Trophoblast cell (in vitro differentiated cells and primary cell): ENCODE measurements around the gene SRSF3.
A peak's percentile ranks its signal among the peaks of the same experiment; 100 is the strongest.

ENCODE experiments used
- DNase-seq, 2 donors: peaks; one replicate each; pipeline ENCODE4 v3.0.0-alpha.2; 2016
- H2AFZ ChIP-seq: 2 replicates; pipeline ENCODE4 v1.6.1; 2013; ENCODE audit warnings: low read length, moderate library complexity, mild to moderate bottlenecking; ENCODE audit not compliant: insufficient read depth, poor library complexity
- H2AK5ac ChIP-seq: 2 replicates; pipeline ENCODE4 v1.6.1; 2013; ENCODE audit warnings: mild to moderate bottlenecking, low read length
- H2BK120ac ChIP-seq: 2 replicates; pipeline ENCODE4 v1.6.1; 2013; ENCODE audit warnings: low read length, mild to moderate bottlenecking, moderate library complexity; ENCODE audit not compliant: insufficient read depth, poor library complexity
- H2BK12ac ChIP-seq: 2 replicates; pipeline ENCODE4 v1.6.1; 2013; ENCODE audit warnings: mild to moderate bottlenecking, low read length, moderate library complexity
- H2BK5ac ChIP-seq: 2 replicates; pipeline ENCODE4 v1.6.1; 2013; ENCODE audit warnings: low read length, low read depth, moderate library complexity, mild to moderate bottlenecking; ENCODE audit not compliant: poor library complexity
- H3K14ac ChIP-seq: 2 replicates; pipeline ENCODE4 v1.6.1; 2013; ENCODE audit warnings: mild to moderate bottlenecking, low read length
- H3K18ac ChIP-seq: 2 replicates; pipeline ENCODE4 v1.6.1; 2013; ENCODE audit warnings: mild to moderate bottlenecking, low read length
- H3K23ac ChIP-seq: 2 replicates; pipeline ENCODE4 v1.6.1; 2013; ENCODE audit warnings: low read length
- H3K27ac ChIP-seq: 2 replicates; pipeline ENCODE4 v1.5.1; 2013; ENCODE audit warnings: low read depth, mild to moderate bottlenecking, inconsistent platforms, low read length, moderate library complexity
- H3K27me3 ChIP-seq: 2 replicates; pipeline ENCODE4 v1.6.1; 2013; ENCODE audit warnings: inconsistent platforms, mild to moderate bottlenecking, low read length, moderate library complexity; ENCODE audit not compliant: insufficient read depth
- H3K36me3 ChIP-seq, 2 experiments: 1 replicate in 1 of 2; 2 replicates in 1 of 2; pipeline ENCODE4 v1.6.1; 2013; ENCODE audit warnings: low read length in 2 of 2, mild to moderate bottlenecking in 2 of 2, moderate library complexity in 1 of 2; ENCODE audit not compliant: insufficient read depth in 2 of 2, control insufficient read depth in 1 of 2
- H3K4ac ChIP-seq: 2 replicates; pipeline ENCODE4 v1.6.1; 2013; ENCODE audit warnings: low read depth, mild to moderate bottlenecking, low read length, moderate library complexity
- H3K4me1 ChIP-seq, 2 experiments: 1 replicate in 1 of 2; 2 replicates in 1 of 2; pipeline ENCODE4 v1.6.1; 2013; ENCODE audit warnings: low read length in 2 of 2, mild to moderate bottlenecking in 2 of 2, moderate library complexity in 1 of 2; ENCODE audit not compliant: insufficient read depth in 2 of 2, control insufficient read depth in 1 of 2
- H3K4me2 ChIP-seq: 2 replicates; pipeline ENCODE4 v1.6.1; 2013; ENCODE audit warnings: inconsistent platforms, mild to moderate bottlenecking, low read length, moderate library complexity
- H3K4me3 ChIP-seq: 2 replicates; pipeline ENCODE4 v1.5.1; 2013; ENCODE audit warnings: mild to moderate bottlenecking, low read depth, low read length, inconsistent platforms
- H3K79me1 ChIP-seq: one replicate; pipeline ENCODE4 v1.6.1; 2013; ENCODE audit warnings: low read length
- H3K79me2 ChIP-seq: 2 replicates; pipeline ENCODE4 v1.6.1; 2013; ENCODE audit warnings: low read length, mild to moderate bottlenecking; ENCODE audit not compliant: control insufficient read depth, insufficient read depth, poor library complexity
- H3K9ac ChIP-seq: 2 replicates; pipeline ENCODE4 v1.6.1; 2013; ENCODE audit warnings: mild to moderate bottlenecking, low read length
- H3K9me3 ChIP-seq: 2 replicates; pipeline ENCODE4 v1.6.1; 2013; ENCODE audit warnings: low read depth, mild to moderate bottlenecking, control low read depth, inconsistent platforms, low read length; ENCODE audit not compliant: insufficient read depth
- H4K12ac ChIP-seq: 2 replicates; pipeline ENCODE4 v1.6.1; 2013; ENCODE audit warnings: low read depth, mild to moderate bottlenecking, low read length, moderate library complexity
- H4K8ac ChIP-seq: 2 replicates; pipeline ENCODE4 v1.6.1; 2013; ENCODE audit warnings: low read depth, mild to moderate bottlenecking, low read length, moderate library complexity
- H4K91ac ChIP-seq: one replicate; pipeline ENCODE4 v1.6.1; 2013; ENCODE audit warnings: low read depth, mild to moderate bottlenecking, low read length, moderate library complexity
- WGBS: extraction: QIAGEN DNeasy Blood & Tissue Kit; methylation state at CpG from one replicate; pipeline ENCODE4 v1.1.7; 2013; ENCODE audit warnings: missing lambda C conversion rate; ENCODE audit not compliant: insufficient read length, insufficient coverage; ENCODE audit errors: extremely low coverage; 5-methylcytosine and 5-hydroxymethylcytosine counted together

SRSF3 gene

DNA sequence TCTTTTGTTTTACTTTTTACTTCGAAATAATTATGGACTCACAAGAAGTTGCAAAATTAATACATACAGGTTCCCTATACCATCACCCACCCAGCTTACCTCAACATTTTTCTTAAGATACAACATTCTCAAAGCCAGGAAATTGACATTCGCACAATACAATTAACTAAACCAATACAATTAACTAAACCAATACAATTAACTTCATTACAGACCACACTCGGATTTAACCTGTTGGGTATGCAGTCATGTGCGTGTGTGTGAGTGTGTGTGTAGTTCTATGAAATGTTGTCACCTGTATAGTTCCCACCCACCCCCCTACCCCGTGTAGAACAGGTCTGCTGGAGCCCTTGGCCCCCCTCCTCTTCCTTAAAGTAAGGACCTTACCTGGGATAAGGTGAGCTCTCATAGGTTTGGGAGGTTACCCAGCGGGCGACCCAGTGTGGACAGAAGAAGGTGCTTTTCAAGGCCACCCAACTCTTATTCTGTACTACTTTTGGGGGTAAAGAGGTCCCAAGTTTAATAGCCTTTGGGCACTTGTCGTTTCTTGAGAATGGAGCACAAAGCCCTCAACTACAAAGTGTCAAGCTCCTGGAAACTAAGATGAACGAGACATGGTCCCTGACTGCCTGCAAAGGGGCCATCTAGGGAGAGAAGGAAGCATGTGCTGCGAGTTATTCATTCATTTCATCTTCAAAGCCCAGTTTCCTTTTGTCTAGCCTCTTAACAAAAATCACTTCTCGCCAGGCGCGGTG, 46.3 kb upstream of the SRSF3 start:
- Histone ChIP-seq H3K27ac (no peak overlapping the region), H3K27me3 (no peaks in the 10 kb centered on the region), H3K79me1 (peaks cover 9% of the 10 kb centered on the region), H3K4ac (no peak overlapping the region), H4K91ac (no peak overlapping the region), H3K4me2 (no peak overlapping the region), H2AFZ (peak overlapping the region; percentile 39), H3K36me3 (no peaks in the 10 kb centered on the region), H3K79me2 (peaks cover 11% of the 10 kb centered on the region), H4K8ac (peak overlapping the region; percentile 58), H3K4me1 (peaks cover 0 to 7% of the 10 kb centered on the region in 2 experiments), H3K14ac (no peak overlapping the region), H4K12ac (no peak overlapping the region), H3K23ac (no peak overlapping the region), H2AK5ac (peak overlapping the region; percentile 59), H2BK12ac (peak overlapping the region; percentile 1), H3K9ac (no peak overlapping the region), H3K4me3 (no peak overlapping the region), H3K9me3 (peaks cover 3% of the 10 kb centered on the region), H2BK5ac (no peak overlapping the region), H2BK120ac (no peak overlapping the region), H3K18ac (no peak overlapping the region)
- 92% methylated on average over 2 of the region's 13 CpGs for WGBS
- DNase-seq, result no peak

DNA sequence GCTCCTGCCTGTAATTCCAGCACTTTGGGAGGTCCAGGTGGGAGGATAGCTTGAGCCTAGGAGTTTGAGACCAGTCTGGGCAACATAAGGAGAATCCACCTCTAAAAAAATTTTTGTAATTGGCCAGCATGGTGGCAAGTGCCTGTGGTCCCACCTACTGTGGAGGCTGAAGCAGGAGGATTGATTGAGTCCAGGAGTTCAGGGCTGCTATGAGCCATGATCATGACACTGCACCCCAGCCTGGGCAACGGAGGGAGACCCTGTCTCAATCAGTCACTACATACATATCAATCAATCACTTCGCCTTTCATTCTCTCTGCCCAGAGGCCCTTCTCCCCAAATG, 45.8 kb upstream of the SRSF3 start:
- Histone ChIP-seq H2BK5ac (no peak overlapping the region), H3K9me3 (peaks cover 3% of the 10 kb centered on the region), H3K4me1 (peaks cover 0 to 7% of the 10 kb centered on the region in 2 experiments), H4K91ac (no peak overlapping the region), H3K9ac (no peak overlapping the region), H4K12ac (no peak overlapping the region), H3K4me2 (no peak overlapping the region), H3K79me1 (peaks cover 9% of the 10 kb centered on the region), H3K79me2 (peaks cover 11% of the 10 kb centered on the region), H3K23ac (no peak overlapping the region), H4K8ac (no peak overlapping the region), H3K36me3 (no peaks in the 10 kb centered on the region), H3K27me3 (no peaks in the 10 kb centered on the region), H2AFZ (peak overlapping the region; percentile 8), H2AK5ac (peak overlapping the region; percentile 71), H2BK120ac (no peak overlapping the region), H2BK12ac (no peak overlapping the region), H3K18ac (no peak overlapping the region), H3K4me3 (no peak overlapping the region), H3K14ac (no peak overlapping the region), H3K4ac (no peak overlapping the region), H3K27ac (no peak overlapping the region)
- DNase-seq, result no peak
- WGBS, result no CpG with 5 or more reads among the region's 2 CpGs

DNA sequence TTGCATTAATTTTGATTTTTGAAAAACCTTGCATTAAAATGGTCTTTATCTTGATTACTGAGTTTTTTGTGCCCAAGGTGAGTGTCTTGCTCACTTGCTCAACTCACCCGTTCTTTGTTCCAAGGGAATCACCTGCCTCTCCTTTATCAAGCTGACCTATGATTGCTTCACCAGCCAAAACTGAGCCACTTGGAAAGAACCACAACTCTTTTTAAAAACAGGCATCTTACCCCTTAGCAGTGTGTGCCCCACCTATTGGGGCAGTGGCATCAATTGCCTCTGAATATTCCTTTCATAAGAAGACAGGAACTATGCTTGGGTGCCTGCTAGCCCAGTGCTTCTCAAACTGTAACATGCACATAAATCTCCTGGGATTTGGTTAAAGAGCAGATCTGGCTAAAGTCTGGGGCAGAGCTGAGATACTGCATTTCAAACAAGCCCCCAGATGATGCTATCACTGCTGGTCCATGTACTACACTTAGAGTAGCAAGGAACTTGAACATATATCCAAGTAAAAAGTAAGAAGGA, 43.6 kb upstream of the SRSF3 start:
- Histone ChIP-seq H2BK12ac (no peak overlapping the region), H3K36me3 (no peaks in the 10 kb centered on the region), H4K8ac (no peak overlapping the region), H3K27me3 (no peaks in the 10 kb centered on the region), H2BK5ac (no peak overlapping the region), H3K14ac (no peak overlapping the region), H2BK120ac (no peak overlapping the region), H3K79me2 (peaks cover 11% of the 10 kb centered on the region), H3K79me1 (peaks cover 9% of the 10 kb centered on the region), H2AFZ (no peak overlapping the region), H3K4me2 (no peak overlapping the region), H3K4me1 (peaks cover 0 to 7% of the 10 kb centered on the region in 2 experiments), H3K18ac (no peak overlapping the region), H3K9ac (no peak overlapping the region), H3K9me3 (peaks cover 3% of the 10 kb centered on the region), H4K12ac (no peak overlapping the region), H3K27ac (no peak overlapping the region), H3K4me3 (no peak overlapping the region), H3K23ac (no peak overlapping the region), H3K4ac (no peak overlapping the region), H4K91ac (no peak overlapping the region), H2AK5ac (no peak overlapping the region)
- no CpG with 5 or more reads among the region's 1 CpG for WGBS
- DNase-seq, result no peak

DNA sequence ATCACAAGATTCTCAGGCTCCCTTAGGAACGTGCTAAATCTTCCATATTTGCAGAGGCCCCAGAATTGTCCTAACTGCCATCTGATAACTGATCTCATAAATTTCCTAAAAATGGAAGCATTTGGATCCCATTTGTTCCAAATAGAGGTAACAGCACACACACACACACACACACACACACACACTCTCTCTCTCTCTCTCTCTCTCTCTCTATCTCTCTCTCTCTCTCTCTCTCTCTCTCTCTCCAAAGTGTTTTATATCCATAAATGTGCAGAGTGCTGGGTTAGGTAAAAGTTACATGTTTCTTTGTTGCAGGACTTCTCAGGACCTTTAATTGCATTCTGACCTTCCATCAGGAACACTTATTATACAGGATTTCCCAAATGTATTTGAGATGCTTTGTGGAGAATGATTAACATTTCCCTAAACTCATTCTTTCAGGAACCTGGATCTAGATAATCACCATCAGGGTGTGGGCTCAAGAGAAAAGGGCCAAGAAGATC, 38.4 kb upstream of the SRSF3 start:
- Histone ChIP-seq H3K27ac (no peak overlapping the region), H4K91ac (no peak overlapping the region), H2BK5ac (no peak overlapping the region), H3K18ac (no peak overlapping the region), H3K14ac (no peak overlapping the region), H4K8ac (no peak overlapping the region), H3K79me1 (no peaks in the 10 kb centered on the region), H3K27me3 (no peaks in the 10 kb centered on the region), H3K4ac (no peak overlapping the region), H3K9ac (no peak overlapping the region), H3K36me3 (no peaks in the 10 kb centered on the region), H4K12ac (no peak overlapping the region), H3K79me2 (no peaks in the 10 kb centered on the region), H3K4me1 (no peaks in the 10 kb centered on the region), H3K4me2 (no peak overlapping the region), H3K23ac (no peak overlapping the region), H2BK12ac (no peak overlapping the region), H2AK5ac (no peak overlapping the region), H3K9me3 (no peaks in the 10 kb centered on the region), H2BK120ac (no peak overlapping the region), H2AFZ (no peak overlapping the region), H3K4me3 (no peak overlapping the region)
- DNase-seq, result no peak
- WGBS, result no CpG with 5 or more reads among the region's 1 CpG
